Right lobe of liver (tissue), 4 donors: Measurements from ENCODE around the gene STK24.

Source experiments
- POLR2A ChIP-seq: fragments of 450-650 bp; IDR thresholded peaks from one replicate; pipeline ENCODE4 v1.6.1; 2017; ENCODE audit warnings: antibody characterized with exemption, mild to moderate bottlenecking
- TF ChIP-seq, protein P1 (sequence below), 4 donors: fragments of 200-600 bp in 3 of 4; fragments of 450-650 bp in 1 of 4; IDR thresholded peaks; one replicate each; pipeline versions ENCODE4 v1.5.1 to v1.8.0; 2016 to 2022; ENCODE audit warnings: antibody characterized with exemption in 4 of 4, mild to moderate bottlenecking in 2 of 4
- donor health status: DM: no; HTN: no; CAD: no.
- donor health status: DM: no; HTN: no; CAD: no.
- donor health status: DM: no; HTN: yes; CAD: no.

DNA sequence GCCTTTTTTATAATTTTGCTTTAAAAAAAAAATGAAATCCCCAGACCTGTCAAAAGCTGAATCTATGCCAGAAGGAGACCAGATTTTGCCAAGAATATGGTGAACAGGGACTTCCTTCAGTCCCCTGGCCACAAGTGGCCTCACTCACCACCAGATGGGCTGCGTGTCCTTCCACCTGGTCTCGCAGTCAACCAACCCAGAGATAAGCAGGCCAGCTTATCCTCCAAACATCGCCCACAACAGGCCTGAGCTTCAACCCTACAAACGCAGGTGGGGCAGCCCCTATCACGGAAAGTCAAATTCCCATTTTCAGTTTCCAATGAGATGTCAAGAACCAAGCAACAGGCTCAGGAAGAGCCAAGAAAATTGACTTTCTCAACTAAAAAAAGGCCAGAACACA, 30.5 kb downstream of the STK24 start:
- no peak for TF ChIP-seq POLR2A
- TF ChIP-seq, protein P1, sequence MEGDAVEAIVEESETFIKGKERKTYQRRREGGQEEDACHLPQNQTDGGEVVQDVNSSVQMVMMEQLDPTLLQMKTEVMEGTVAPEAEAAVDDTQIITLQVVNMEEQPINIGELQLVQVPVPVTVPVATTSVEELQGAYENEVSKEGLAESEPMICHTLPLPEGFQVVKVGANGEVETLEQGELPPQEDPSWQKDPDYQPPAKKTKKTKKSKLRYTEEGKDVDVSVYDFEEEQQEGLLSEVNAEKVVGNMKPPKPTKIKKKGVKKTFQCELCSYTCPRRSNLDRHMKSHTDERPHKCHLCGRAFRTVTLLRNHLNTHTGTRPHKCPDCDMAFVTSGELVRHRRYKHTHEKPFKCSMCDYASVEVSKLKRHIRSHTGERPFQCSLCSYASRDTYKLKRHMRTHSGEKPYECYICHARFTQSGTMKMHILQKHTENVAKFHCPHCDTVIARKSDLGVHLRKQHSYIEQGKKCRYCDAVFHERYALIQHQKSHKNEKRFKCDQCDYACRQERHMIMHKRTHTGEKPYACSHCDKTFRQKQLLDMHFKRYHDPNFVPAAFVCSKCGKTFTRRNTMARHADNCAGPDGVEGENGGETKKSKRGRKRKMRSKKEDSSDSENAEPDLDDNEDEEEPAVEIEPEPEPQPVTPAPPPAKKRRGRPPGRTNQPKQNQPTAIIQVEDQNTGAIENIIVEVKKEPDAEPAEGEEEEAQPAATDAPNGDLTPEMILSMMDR (IDR thresholded peaks at IDR 0.05): no peak
